GM23248 (cell line): Measurements from ENCODE around the gene AGER. TPM values are rescaled to one million over a fixed set of nuclear protein-coding genes. Genes with fewer than 3 reads are reported as not detected.

ENCODE experiments used
- DNase-seq: peaks from one replicate; pipeline ENCODE4 v3.0.0-alpha.2; 2015
- H2AFZ ChIP-seq: fragments of 200-600 bp; sonication (generic); 2 replicates; pipeline ENCODE4 v1.6.1; 2016; ENCODE audit warnings: antibody characterized with exemption
- H3F3A ChIP-seq: fragments of 200-600 bp; sonication (generic); 2 replicates; pipeline ENCODE4 v1.6.1; 2016; ENCODE audit warnings: mild to moderate bottlenecking, antibody characterized with exemption, mixed run types; ENCODE audit not compliant: insufficient read depth
- H3K27ac ChIP-seq: fragments of 200-600 bp; sonication (generic); 2 replicates; pipeline ENCODE4 v1.5.1; 2016; ENCODE audit warnings: mild to moderate bottlenecking
- H3K27me3 ChIP-seq: fragments of 200-600 bp; sonication (generic); replicated peaks from 2 replicates; pipeline ENCODE4 v1.6.1; 2016; ENCODE audit warnings: mild to moderate bottlenecking; ENCODE audit not compliant: insufficient read depth
- H3K36me3 ChIP-seq: fragments of 200-600 bp; sonication (generic); 2 replicates; pipeline ENCODE4 v1.6.1; 2016; ENCODE audit warnings: low read depth, mild to moderate bottlenecking
- H3K4me1 ChIP-seq: fragments of 200-600 bp; sonication (generic); 2 replicates; pipeline ENCODE4 v1.6.1; 2016; ENCODE audit warnings: mild to moderate bottlenecking; ENCODE audit not compliant: insufficient read depth
- H3K4me2 ChIP-seq: fragments of 200-600 bp; sonication (generic); one replicate; pipeline ENCODE4 v1.6.1; 2016; ENCODE audit warnings: mild to moderate bottlenecking; ENCODE audit not compliant: unreplicated experiment
- H3K4me3 ChIP-seq: fragments of 200-600 bp; sonication (generic); 2 replicates; pipeline ENCODE4 v1.5.1; 2016; ENCODE audit warnings: mild to moderate bottlenecking
- H3K79me2 ChIP-seq: fragments of 200-600 bp; sonication (generic); 2 replicates; pipeline ENCODE4 v1.6.1; 2016; ENCODE audit warnings: mild to moderate bottlenecking; ENCODE audit not compliant: insufficient read depth
- H3K9ac ChIP-seq: fragments of 200-600 bp; sonication (generic); 2 replicates; pipeline ENCODE4 v1.6.1; 2016; ENCODE audit warnings: mild to moderate bottlenecking
- H3K9me2 ChIP-seq: fragments of 200-600 bp; sonication (generic); 2 replicates; pipeline ENCODE4 v1.6.1; 2016; ENCODE audit warnings: mixed run types, mild to moderate bottlenecking, moderate library complexity; ENCODE audit not compliant: insufficient read depth
- H3K9me3 ChIP-seq: fragments of 200-600 bp; sonication (generic); one replicate; pipeline ENCODE4 v1.6.1; 2017; ENCODE audit warnings: low read depth
- H4K20me1 ChIP-seq: fragments of 200-600 bp; sonication (generic); 2 replicates; pipeline ENCODE4 v1.6.0; 2016; ENCODE audit not compliant: insufficient read depth
- EZH2 ChIP-seq: fragments of 200-600 bp; sonication (generic); IDR thresholded peaks from 2 replicates; pipeline ENCODE4 v1.6.1; 2018; ENCODE audit warnings: antibody characterized with exemption, mild to moderate bottlenecking; ENCODE audit not compliant: insufficient read depth, poor library complexity, severe bottlenecking
- EZH2phosphoT487 ChIP-seq: fragments of 200-600 bp; sonication (generic); IDR thresholded peaks from 2 replicates; pipeline ENCODE4 v1.6.1; 2018; ENCODE audit warnings: antibody characterized with exemption, moderate library complexity, mild to moderate bottlenecking, low read depth; ENCODE audit not compliant: insufficient read depth
- WGBS, 2 experiments: methylation state at CpG; one replicate each; pipeline ENCODE4 v1.1.6; 2015 to 2017; ENCODE audit warnings: low lambda C conversion rate in 2 of 2, low coverage in 1 of 2; ENCODE audit errors: missing lambda C conversion rate in 2 of 2; 5-methylcytosine and 5-hydroxymethylcytosine counted together
- in situ Hi-C: fragments of 300-500 bp; cut with MboI; formaldehyde crosslinking; loops from 2 replicates; pipeline ENCODE4 v1.15.0; 2020
- polyA plus RNA-seq: library from polyadenylated mRNA; unstranded; fragments of >200 nt; fragmentation: Nextera tagmentation; extraction: Ambion mirVana; gene quantifications from 2 replicates; pipeline ENCODE4 v1.2.1, GENCODE V29; 2016
- total RNA-seq: library from RNA; depleted of rRNA; stranded (reverse); fragments of >200 nt; shearing (Covaris generic); gene quantifications from 2 replicates; pipeline ENCODE4 v1.2.3, GENCODE V29; 2014; rRNA removed

The AGER gene
- total RNA-seq (0.22 TPM in 1 of 2 replicates, not detected in the other), polyA plus RNA-seq (1.2 and 1.4 TPM in 2 replicates)

GRCh38 chr6:32184084-32184640, at the start of gene AGER:
AGER (minus strand) TSS chr6:32184253; CDS start chr6:32184222, 31 bp downstream.
- in situ Hi-C loops = no loop called here
- peaks cover 42% of the 10 kb centered on the region for H3K79me2 ChIP-seq
- H3K27ac ChIP-seq = peak within 1 kb of the TSS; percentile 81
- H3K4me3 ChIP-seq = no peak within 1 kb of the TSS
- no peaks in the 10 kb centered on the region for H3K9me3 ChIP-seq
- H3K36me3 ChIP-seq = peaks cover 5% of the 10 kb centered on the region; the same call in 1 of the 2 replicates
- 60 to 63% methylated on average over 5 to 6 of the region's 6 CpGs for WGBS, 2 experiments
- H3K4me2 ChIP-seq = peak within 1 kb of the TSS; percentile 35
- H3K9me2 ChIP-seq = no peaks in the 10 kb centered on the region
- H3K9ac ChIP-seq = peak within 1 kb of the TSS; percentile 62
- TF ChIP-seq EZH2 = no peak
- TF ChIP-seq EZH2phosphoT487 = no peak
- H3K4me1 ChIP-seq = peaks cover 6% of the 10 kb centered on the region; the same call in 1 of the 2 replicates
- H3K27me3 ChIP-seq = no peaks in the 10 kb centered on the region
- H4K20me1 ChIP-seq = no peaks in the 10 kb centered on the region
- H2AFZ ChIP-seq = no peak within 1 kb of the TSS
- no peak for DNase-seq
- peaks cover 20% of the 10 kb centered on the region; the same call in 1 of the 2 replicates for H3F3A ChIP-seq

GRCh38 chr6:32226434-32226833, 42.4 kb upstream of the AGER start:
- Histone ChIP-seq H3K4me1 (no peaks in the 10 kb centered on the region), H3K79me2 (no peaks in the 10 kb centered on the region), H3F3A (no peaks in the 10 kb centered on the region), H4K20me1 (no peaks in the 10 kb centered on the region), H3K27me3 (no peaks in the 10 kb centered on the region), H3K4me2 (no peak overlapping the region), H3K9me3 (no peaks in the 10 kb centered on the region), H3K36me3 (no peaks in the 10 kb centered on the region), H3K4me3 (no peak overlapping the region), H2AFZ (no peak overlapping the region), H3K9me2 (no peaks in the 10 kb centered on the region), H3K9ac (no peak overlapping the region), H3K27ac (no peak overlapping the region)
- TF ChIP-seq EZH2 = no peak
- no peak for TF ChIP-seq EZH2phosphoT487
- WGBS, 2 experiments = 77 to 82% methylated on average over 7 of the region's 7 CpGs
- in situ Hi-C loops = loop anchor here (25.0 kb wide), 1 partner anchor 186 kb away; the partner anchor contains the start of gene BTNL2
- DNase-seq = no peak

- WGBS, 2 experiments = 41 to 57% methylated on average over 2 of the region's 2 CpGs
Observed at GRCh38 chr6:32224696-32225095, 40.6 kb upstream of the AGER start.

GRCh38 chr6:32223258-32224235, 39.5 kb upstream of the AGER start, which contains the start of gene NOTCH4:
NOTCH4 (minus strand) TSS chr6:32224067; CDS start chr6:32223928, 139 bp downstream.
- no peak for DNase-seq
- H3K79me2 ChIP-seq = no peaks in the 10 kb centered on the region
- no peaks in the 10 kb centered on the region for H4K20me1 ChIP-seq
- WGBS, 2 experiments = 56 to 57% methylated on average over 17 to 20 of the region's 20 CpGs
- H2AFZ ChIP-seq = no peak within 1 kb of the TSS
- TF ChIP-seq EZH2 = no peak
- no peak for TF ChIP-seq EZH2phosphoT487
- no peaks in the 10 kb centered on the region for H3F3A ChIP-seq
- in situ Hi-C loops = no loop called here
- no peaks in the 10 kb centered on the region for H3K27me3 ChIP-seq
- H3K9me3 ChIP-seq = no peaks in the 10 kb centered on the region
- no peak within 1 kb of the TSS for H3K27ac ChIP-seq
- H3K4me2 ChIP-seq = no peak within 1 kb of the TSS
- no peak within 1 kb of the TSS for H3K4me3 ChIP-seq
- no peaks in the 10 kb centered on the region for H3K9me2 ChIP-seq
- no peaks in the 10 kb centered on the region for H3K4me1 ChIP-seq
- no peaks in the 10 kb centered on the region for H3K36me3 ChIP-seq
- no peak within 1 kb of the TSS for H3K9ac ChIP-seq

More at GRCh38 chr6:32224696-32225095, 40.6 kb upstream of the AGER start:
- no peak overlapping the region for H2AFZ ChIP-seq
- in situ Hi-C loops = loop anchor here (25.0 kb wide), 1 partner anchor 188 kb away; the partner anchor contains the start of gene BTNL2
- no peak for TF ChIP-seq EZH2phosphoT487
- TF ChIP-seq EZH2 = no peak
- H3K79me2 ChIP-seq = no peaks in the 10 kb centered on the region
- no peak overlapping the region for H3K27ac ChIP-seq
- H3K9me2 ChIP-seq = no peaks in the 10 kb centered on the region
- H3K4me3 ChIP-seq = no peak overlapping the region
- H3K36me3 ChIP-seq = no peaks in the 10 kb centered on the region
- H3K27me3 ChIP-seq = no peaks in the 10 kb centered on the region
- H4K20me1 ChIP-seq = no peaks in the 10 kb centered on the region
- no peaks in the 10 kb centered on the region for H3F3A ChIP-seq
- no peaks in the 10 kb centered on the region for H3K4me1 ChIP-seq
- H3K9me3 ChIP-seq = no peaks in the 10 kb centered on the region
- H3K9ac ChIP-seq = no peak overlapping the region
- H3K4me2 ChIP-seq = no peak overlapping the region
- DNase-seq = no peak
